Frontal cortex (tissue), 4 donors: ENCODE results near the gene ALKBH2. TPM values are rescaled to one million over a fixed set of nuclear protein-coding genes. Genes with fewer than 3 reads are reported as not detected.

Experiments
- DNase-seq, 2 donors: peaks; one replicate each; pipeline ENCODE4 v3.0.0; 2012; ENCODE audit warnings: low spot score in 2 of 2
- FAIRE-seq: peaks from 2 replicates; lab custom pipeline; 2012; peaks lifted over from hg19 to GRCh38; lab: Jason Lieb, UNC
- total RNA-seq: library from RNA; depleted of rRNA; stranded (reverse); fragments of >200 nt; gene quantifications from one replicate; pipeline ENCODE4 v1.2.3, GENCODE V29; 2014
- donor health status: control.
- donor health status: control.
- donor health status: control.

Gene ALKBH2
- total RNA-seq, 1 donor from 2014 or later: 31.4 TPM

GRCh38 chr12:109115404-109115757, 22.1 kb upstream of the ALKBH2 start:
- no peak for FAIRE-seq

GRCh38 chr12:109114644-109115043, 21.4 kb upstream of the ALKBH2 start:
- no peak for FAIRE-seq
- DNase-seq: no peak

More at GRCh38 chr12:109115404-109115757, 22.1 kb upstream of the ALKBH2 start:
- DNase-seq: no peak

DNA sequence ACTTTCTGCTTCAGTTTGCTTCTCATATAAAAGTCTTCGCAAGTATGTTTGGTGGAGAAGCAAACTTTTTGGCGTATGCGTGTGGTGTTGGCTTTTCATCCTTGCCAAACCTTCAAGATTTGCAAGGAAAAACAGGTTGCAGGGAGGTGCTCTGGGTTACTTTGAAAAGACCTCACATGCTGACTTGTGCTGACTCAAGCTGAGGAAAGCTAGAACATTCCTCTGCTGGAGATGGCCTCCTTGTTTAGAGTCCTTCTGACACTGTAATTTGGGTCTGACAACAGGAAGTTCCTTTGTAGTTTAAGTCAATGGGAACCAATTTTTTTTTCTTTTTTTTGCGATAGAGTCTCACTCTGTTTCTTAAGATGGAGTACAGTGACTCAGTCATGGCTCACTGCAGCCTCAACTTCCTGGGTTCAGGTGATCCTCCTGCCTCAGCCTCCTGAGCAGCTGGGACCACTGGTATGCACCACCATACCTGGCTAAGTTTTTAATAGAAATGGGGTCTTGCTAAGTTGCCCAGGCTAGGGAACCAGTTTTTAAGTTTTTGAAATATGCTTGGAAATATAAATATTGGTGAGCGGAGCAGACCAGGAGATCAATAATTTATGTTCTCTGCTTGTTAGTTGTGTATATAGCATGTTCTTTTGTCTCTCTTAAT, 20.5 kb upstream of the ALKBH2 start:
- DNase-seq: no peak
- no peak for FAIRE-seq

GRCh38 chr12:109112720-109113465, 19.6 kb upstream of the ALKBH2 start:
- no peak for DNase-seq

GRCh38 chr12:109110988-109111495, 17.8 kb upstream of the ALKBH2 start:
- DNase-seq (peak; percentile 77 to 84), FAIRE-seq (no peak)

More at GRCh38 chr12:109112720-109113465, 19.6 kb upstream of the ALKBH2 start:
- FAIRE-seq: no peak

DNA sequence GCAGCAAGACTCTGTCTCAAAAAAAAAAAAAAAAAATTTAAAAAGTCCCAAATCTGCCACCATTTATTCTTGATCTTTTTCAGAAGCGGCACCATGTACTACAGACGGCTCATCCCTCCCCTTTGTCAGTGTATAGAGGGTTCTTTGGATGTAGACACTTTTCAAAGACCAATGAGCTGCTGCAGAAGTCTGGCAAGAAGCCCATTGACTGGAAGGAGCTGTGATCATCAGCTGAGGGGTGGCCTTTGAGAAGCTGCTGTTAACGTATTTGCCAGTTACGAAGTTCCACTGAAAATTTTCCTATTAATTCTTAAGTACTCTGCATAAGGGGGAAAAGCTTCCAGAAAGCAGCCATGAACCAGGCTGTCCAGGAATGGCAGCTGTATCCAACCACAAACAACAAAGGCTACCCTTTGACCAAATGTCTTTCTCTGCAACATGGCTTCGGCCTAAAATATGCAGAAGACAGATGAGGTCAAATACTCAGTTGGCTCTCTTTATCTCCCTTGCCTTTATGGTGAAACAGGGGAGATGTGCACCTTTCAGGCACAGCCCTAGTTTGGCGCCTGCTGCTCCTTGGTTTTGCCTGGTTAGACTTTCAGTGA, 16.6 kb upstream of the ALKBH2 start:
- DNase-seq: no peak
- no peak for FAIRE-seq

DNA sequence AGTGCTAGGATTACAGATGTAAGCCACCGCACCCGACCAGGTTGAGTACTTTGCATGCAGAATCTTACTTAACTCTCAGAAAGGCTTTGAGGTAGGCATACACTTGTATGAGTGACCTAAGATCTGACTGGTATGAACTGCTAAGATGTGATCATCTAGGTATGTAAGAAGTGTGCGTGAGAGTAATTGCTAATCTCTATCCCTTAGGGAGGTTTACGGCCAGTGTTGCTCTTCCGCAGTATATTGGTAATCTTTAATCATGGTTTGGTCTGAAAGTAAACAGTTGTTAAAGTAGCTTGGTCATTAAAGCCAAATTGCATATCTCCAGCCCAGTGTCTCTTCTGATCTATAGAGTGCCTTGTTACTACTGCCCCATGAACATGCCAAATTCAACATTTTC, 11.9 kb upstream of the ALKBH2 start:
- no peak for DNase-seq
- no peak for FAIRE-seq

DNA sequence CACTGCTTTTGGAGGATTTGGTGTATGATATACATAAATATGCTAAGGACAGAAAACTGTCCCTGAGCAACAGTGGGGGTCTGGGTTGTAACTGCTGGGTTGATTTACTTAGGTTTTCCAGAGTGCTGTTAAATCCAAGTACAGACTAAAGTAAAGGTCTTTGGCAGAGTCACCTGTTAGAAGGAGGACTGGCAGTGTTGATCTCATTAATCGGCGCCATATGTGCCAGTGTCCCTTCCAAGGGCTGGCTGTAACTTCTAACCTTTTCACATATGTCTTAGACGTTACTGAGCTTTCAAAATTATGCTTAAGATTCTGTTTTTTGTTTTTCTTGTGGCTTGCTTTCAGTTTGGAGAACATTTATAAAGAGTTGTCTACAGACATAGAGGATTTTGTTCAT, 9.2 kb upstream of the ALKBH2 start:
- FAIRE-seq: no peak
- no peak for DNase-seq

- FAIRE-seq (no peak), DNase-seq (no peak)
These were observed 7.5 kb upstream of the ALKBH2 start for GRCh38 chr12:109100741-109101140.

GRCh38 chr12:109099431-109100020, 6.3 kb upstream of the ALKBH2 start:
- FAIRE-seq (no peak), DNase-seq (no peak)

GRCh38 chr12:109098651-109099050, 5.4 kb upstream of the ALKBH2 start:
- DNase-seq (no peak), FAIRE-seq (no peak)

DNA sequence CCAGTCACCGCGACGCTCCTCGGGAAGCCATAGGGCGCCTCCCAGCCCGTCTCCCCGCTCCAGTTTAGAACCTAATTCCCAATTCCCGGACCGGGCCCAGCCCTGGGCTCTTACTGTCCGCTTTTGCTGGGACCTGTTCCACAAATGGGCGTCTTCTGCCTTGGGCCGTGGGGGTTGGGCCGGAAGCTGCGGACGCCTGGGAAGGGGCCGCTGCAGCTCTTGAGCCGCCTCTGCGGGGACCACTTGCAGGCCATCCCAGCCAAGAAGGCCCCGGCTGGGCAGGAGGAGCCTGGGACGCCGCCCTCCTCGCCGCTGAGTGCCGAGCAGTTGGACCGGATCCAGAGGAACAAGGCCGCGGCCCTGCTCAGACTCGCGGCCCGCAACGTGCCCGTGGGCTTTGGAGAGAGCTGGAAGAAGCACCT, 4.9 kb upstream of the ALKBH2 start:
- DNase-seq (no peak), FAIRE-seq (no peak)

- FAIRE-seq: peak; percentile 10
- DNase-seq: peak; percentile 96 to 100
These were observed 4.3 kb upstream of the ALKBH2 start, which contains the start of gene UNG for GRCh38 chr12:109097435-109098182. Gene UNG (plus strand): TSS chr12:109097597. CDS start chr12:109097680, 83 bp downstream.

GRCh38 chr12:109097140-109097434, 3.8 kb upstream of the ALKBH2 start:
- no peak for FAIRE-seq
- no peak for DNase-seq

- DNase-seq: no peak
- FAIRE-seq: no peak
These were observed 713 bp downstream of the ALKBH2 start for GRCh38 chr12:109092497-109093021.

- no peak for FAIRE-seq
- no peak for DNase-seq
These were observed 3.6 kb downstream of the ALKBH2 start for GRCh38 chr12:109089683-109090082.

DNA sequence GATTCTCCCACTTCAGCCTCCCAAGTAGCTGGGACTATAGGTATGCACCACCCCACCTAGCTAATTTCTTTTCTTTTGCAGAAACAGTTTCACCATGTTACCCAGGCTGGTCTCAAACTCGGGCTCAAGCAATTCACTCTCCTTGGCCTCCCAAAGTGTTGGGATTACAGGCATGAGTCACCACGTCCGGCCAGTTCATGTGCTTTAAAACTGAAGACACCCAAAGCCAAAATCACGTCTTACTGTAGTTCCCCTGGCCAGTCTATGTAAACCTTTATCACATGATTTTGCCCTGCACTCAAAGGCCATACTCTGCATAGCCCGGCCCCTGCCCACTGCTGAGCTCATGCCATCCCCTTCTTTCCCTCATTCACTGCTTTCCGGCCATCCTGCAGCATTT, 4.5 kb downstream of the ALKBH2 start:
- FAIRE-seq: no peak

GRCh38 chr12:109087250-109087649, 6.0 kb downstream of the ALKBH2 start:
- no peak for FAIRE-seq

More for the DNA sequence above, 4.5 kb downstream of the ALKBH2 start:
- DNase-seq: no peak

DNA sequence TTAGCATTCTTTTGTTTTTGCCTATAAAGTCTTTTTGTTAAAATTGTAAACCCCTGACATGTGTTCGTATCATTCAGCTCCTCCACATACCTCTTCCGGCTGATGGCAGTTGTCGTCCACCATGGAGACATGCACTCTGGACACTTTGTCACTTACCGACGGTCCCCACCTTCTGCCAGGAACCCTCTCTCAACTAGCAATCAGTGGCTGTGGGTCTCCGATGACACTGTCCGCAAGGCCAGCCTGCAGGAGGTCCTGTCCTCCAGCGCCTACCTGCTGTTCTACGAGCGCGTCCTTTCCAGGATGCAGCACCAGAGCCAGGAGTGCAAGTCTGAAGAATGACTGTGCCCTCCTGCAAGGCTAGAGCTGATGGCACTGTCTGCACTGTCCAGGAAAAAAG, 7.7 kb downstream of the ALKBH2 start:
- DNase-seq (no peak), FAIRE-seq (no peak)

More at GRCh38 chr12:109087250-109087649, 6.0 kb downstream of the ALKBH2 start:
- no peak for DNase-seq

- no peak for FAIRE-seq
- no peak for DNase-seq
These were observed 8.8 kb downstream of the ALKBH2 start for GRCh38 chr12:109084425-109084824.
